Skeletal muscle satellite cell (primary cell): ENCODE data around the gene ZMIZ1.

Source experiments
- H3K27me3 ChIP-seq: 2 replicates; pipeline ENCODE4 v1.7.0; 2013; ENCODE audit warnings: low read length; ENCODE audit not compliant: control insufficient read depth, insufficient read depth
- H3K36me3 ChIP-seq: 2 replicates; pipeline ENCODE4 v1.7.0; 2013; ENCODE audit warnings: mild to moderate bottlenecking, control low read depth, low read length; ENCODE audit not compliant: insufficient read depth
- H3K4me1 ChIP-seq: 2 replicates; pipeline ENCODE4 v1.7.0; 2013; ENCODE audit warnings: low read length; ENCODE audit not compliant: control insufficient read depth, insufficient read depth
- H3K4me2 ChIP-seq: 2 replicates; pipeline ENCODE4 v1.7.0; 2013; ENCODE audit warnings: mild to moderate bottlenecking, low read length
- H3K4me3 ChIP-seq: 2 replicates; pipeline ENCODE4 v1.7.0; 2013; ENCODE audit warnings: low read length
- H3K9ac ChIP-seq: 2 replicates; pipeline ENCODE4 v1.7.0; 2013; ENCODE audit warnings: mild to moderate bottlenecking, low read depth, low read length, moderate library complexity
- H3K9me3 ChIP-seq: replicated peaks from 2 replicates; pipeline ENCODE4 v1.7.0; 2013; ENCODE audit warnings: mild to moderate bottlenecking, control low read depth, low read length

The ZMIZ1 gene

DNA sequence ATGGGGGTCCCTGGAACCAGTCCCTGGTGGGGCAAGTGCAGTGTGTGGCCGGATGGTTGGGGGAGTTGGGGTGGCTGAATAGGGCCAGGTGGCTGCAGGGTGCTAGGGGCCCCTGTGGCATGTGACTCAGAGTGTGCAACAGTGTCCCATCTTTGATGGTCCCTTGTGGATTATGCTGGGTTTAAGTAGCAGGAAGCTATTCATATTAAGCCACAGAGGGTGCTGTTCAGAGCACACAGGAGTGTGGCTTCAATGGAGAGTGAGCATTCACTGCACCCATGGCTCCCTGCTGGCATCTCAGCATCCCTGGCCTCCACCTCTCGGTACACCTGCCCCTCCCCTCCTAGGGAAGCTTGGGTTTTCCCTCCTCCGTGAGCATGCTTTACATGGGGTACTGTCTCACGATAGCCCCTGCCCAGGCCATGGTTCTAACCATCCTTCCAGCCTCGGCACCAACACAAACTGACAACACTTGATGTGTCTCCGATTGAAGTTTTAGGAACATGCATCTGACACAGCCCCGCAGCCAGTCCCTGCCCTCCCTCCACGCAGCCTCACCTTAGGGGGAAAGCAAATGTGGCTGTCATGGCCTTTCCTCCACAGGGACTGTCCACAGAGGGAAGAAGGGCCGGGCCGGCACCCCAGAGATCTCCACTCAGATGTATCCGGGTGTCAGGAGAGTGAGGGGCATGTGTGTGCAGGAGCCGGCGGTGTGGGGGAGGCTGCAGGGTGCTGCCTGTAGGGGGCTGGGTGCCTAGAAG, 248.1 kb downstream of the ZMIZ1 start:
- no peaks in the 10 kb centered on the region for H3K27me3 ChIP-seq
- peaks cover 36% of the 10 kb centered on the region for H3K36me3 ChIP-seq
- H3K4me2 ChIP-seq, result peak overlapping the region; percentile 18
- H3K4me1 ChIP-seq, result peaks cover 53% of the 10 kb centered on the region
- H3K9ac ChIP-seq, result peak overlapping the region; percentile 49
- no peak overlapping the region for H3K4me3 ChIP-seq
- H3K9me3 ChIP-seq, result no peaks in the 10 kb centered on the region

DNA sequence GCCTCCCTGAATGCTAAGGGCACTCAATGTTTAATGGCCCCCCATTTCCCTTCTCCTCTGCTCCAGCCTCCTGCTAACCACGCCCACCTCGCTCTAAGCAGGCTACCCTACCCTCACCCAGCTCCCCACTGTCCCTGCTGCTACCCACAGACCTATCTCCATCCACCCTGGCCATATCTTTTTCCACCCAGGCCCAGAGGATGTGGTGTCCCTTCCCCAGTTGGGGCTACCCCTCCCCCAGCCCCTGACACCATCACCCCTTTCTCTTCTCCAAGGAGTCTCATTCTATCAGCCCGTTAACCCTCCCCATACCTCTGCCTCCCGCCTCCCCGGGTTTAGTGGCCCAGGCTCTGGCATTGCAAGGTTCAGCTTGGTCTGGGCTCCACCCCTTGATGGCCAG, 249.6 kb downstream of the ZMIZ1 start:
- Histone ChIP-seq H3K36me3 (peaks cover 25% of the 10 kb centered on the region), H3K4me3 (peak overlapping the region; percentile 46), H3K4me1 (peaks cover 68% of the 10 kb centered on the region), H3K9me3 (no peaks in the 10 kb centered on the region), H3K4me2 (peak overlapping the region; percentile 60), H3K9ac (peak overlapping the region; percentile 80), H3K27me3 (no peaks in the 10 kb centered on the region)

GRCh38 chr10:79319115-79319771, 250.5 kb downstream of the ZMIZ1 start:
- Histone ChIP-seq H3K36me3 (peaks cover 17% of the 10 kb centered on the region), H3K4me3 (no peak overlapping the region), H3K9me3 (no peaks in the 10 kb centered on the region), H3K4me1 (peaks cover 73% of the 10 kb centered on the region), H3K27me3 (no peaks in the 10 kb centered on the region), H3K9ac (no peak overlapping the region), H3K4me2 (no peak overlapping the region)

GRCh38 chr10:79320316-79320715, 251.6 kb downstream of the ZMIZ1 start:
- peaks cover 7% of the 10 kb centered on the region for H3K36me3 ChIP-seq
- H3K4me1 ChIP-seq, result peaks cover 73% of the 10 kb centered on the region
- no peak overlapping the region for H3K4me2 ChIP-seq
- H3K9me3 ChIP-seq, result no peaks in the 10 kb centered on the region
- H3K27me3 ChIP-seq, result no peaks in the 10 kb centered on the region
- peak overlapping the region; percentile 41 for H3K9ac ChIP-seq
- H3K4me3 ChIP-seq, result no peak overlapping the region

GRCh38 chr10:79320820-79321493, 252.2 kb downstream of the ZMIZ1 start:
- Histone ChIP-seq H3K4me2 (peak overlapping the region; percentile 18), H3K36me3 (peaks cover under 1% of the 10 kb centered on the region), H3K4me1 (peaks cover 73% of the 10 kb centered on the region), H3K9ac (peak overlapping the region; percentile 41), H3K9me3 (no peaks in the 10 kb centered on the region), H3K4me3 (peak overlapping the region; percentile 18), H3K27me3 (no peaks in the 10 kb centered on the region)

DNA sequence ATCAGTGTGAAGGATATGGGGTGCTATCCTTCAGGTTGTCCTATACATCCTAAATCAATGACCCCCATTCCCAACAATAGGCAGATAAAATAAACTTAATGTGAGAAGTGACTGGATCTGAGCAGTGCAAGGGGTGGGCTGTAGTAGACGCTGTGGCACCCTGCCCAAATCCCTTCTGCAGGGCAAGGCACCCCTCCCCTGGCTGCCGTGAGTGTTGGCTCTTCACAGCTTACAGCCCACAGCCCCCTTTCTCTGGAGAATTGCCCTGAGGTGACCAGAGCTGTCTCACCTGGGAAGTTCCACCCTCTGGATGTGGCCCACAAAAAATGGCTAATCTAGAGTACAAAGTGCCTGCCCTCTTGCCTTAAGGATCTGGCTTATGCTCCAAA, 252.7 kb downstream of the ZMIZ1 start:
- no peak overlapping the region for H3K9ac ChIP-seq
- H3K9me3 ChIP-seq, result no peaks in the 10 kb centered on the region
- H3K4me2 ChIP-seq, result peak overlapping the region; percentile 2
- H3K27me3 ChIP-seq, result no peaks in the 10 kb centered on the region
- peaks cover 71% of the 10 kb centered on the region for H3K4me1 ChIP-seq
- no peaks in the 10 kb centered on the region for H3K36me3 ChIP-seq
- no peak overlapping the region for H3K4me3 ChIP-seq

- Histone ChIP-seq H3K4me1 (peaks cover 67% of the 10 kb centered on the region), H3K4me3 (no peak overlapping the region)
Observed at GRCh38 chr10:79321951-79322350, 253.2 kb downstream of the ZMIZ1 start.

DNA sequence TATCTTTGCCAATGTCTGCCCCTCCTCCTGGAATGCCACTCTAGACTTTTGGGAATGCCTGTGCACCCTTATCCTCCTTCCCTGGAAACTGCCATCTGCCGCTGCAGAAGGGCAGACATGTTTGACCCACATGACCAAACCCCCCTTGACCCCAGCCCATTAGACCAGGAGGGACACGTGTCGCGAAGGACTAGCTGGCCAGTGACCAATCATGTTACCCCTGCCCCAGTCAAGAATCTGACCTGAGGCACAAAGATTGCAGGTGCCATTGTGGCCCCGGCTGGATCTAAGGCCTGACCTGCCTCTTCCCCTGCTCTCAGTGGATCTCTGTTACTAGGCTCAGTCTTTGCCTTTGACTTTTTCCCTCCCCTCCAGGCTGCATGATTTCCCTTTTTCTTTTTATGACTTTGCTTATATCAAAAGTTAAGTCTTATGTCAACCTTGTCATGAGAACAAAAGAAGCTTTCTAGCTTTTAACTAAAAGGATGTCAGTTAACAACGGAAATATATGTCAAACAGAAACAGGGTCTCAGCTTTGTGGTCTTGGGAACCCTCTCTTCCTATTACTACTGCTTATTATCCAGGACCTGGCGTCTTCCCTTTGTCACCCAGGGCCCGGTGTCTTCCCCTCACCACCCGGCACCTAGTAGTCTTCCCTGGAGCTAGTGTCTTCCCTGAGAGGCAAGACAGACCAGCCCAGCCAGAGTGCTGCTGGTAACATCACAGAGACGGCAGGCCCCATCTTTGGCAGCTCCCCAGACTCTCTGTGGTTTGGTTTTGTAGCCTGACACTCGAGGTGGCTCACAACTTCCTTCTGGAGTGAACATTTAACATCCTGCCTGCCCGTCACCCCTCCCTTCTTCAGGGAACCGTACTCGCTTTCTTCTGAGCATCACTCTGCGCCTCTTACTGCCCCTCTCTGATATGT, 254.1 kb downstream of the ZMIZ1 start:
- Histone ChIP-seq H3K4me1 (peaks cover 57% of the 10 kb centered on the region), H3K9me3 (no peaks in the 10 kb centered on the region), H3K9ac (peak overlapping the region; percentile 6), H3K4me3 (no peak overlapping the region), H3K36me3 (no peaks in the 10 kb centered on the region), H3K27me3 (no peaks in the 10 kb centered on the region), H3K4me2 (no peak overlapping the region)

More at GRCh38 chr10:79321951-79322350, 253.2 kb downstream of the ZMIZ1 start:
- no peak overlapping the region for H3K9ac ChIP-seq
- H3K4me2 ChIP-seq, result no peak overlapping the region
- H3K27me3 ChIP-seq, result no peaks in the 10 kb centered on the region
- H3K36me3 ChIP-seq, result no peaks in the 10 kb centered on the region
- no peaks in the 10 kb centered on the region for H3K9me3 ChIP-seq

GRCh38 chr10:79323602-79324001, 254.8 kb downstream of the ZMIZ1 start:
- Histone ChIP-seq H3K4me2 (no peak overlapping the region), H3K36me3 (no peaks in the 10 kb centered on the region), H3K4me3 (no peak overlapping the region), H3K4me1 (peaks cover 50% of the 10 kb centered on the region), H3K27me3 (no peaks in the 10 kb centered on the region), H3K9ac (peak overlapping the region; percentile 0), H3K9me3 (no peaks in the 10 kb centered on the region)

DNA sequence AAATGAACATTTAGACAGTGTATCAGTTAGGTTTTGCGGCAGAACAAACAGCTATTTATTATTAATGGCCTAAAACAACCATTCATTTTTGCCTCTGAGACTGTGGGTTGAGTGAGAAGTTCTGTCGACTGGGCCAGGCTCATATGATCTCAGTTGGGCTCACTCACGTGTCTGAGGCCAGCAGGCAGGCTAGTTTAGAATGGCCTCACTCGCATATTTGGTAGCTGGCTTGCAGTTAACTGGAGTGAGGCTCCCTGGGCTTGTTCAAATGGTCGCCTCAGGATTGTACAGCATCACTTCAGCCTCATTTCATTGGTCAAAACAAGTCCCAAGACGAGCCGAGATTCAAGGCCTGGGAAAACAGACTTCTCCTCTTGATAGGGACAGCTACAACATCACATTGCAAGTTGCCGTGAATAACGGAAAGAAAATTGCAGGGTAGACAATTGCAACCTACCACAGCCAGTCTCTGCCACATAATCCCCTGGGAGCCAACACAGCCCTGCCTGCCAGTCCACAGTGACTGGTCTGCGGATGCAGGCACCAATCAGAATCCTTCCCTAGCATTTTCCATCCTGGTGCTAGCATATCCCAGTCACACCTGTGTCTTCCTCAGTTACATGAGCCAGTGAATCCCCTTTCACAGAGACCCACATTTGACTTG, 255.4 kb downstream of the ZMIZ1 start:
- no peaks in the 10 kb centered on the region for H3K9me3 ChIP-seq
- no peaks in the 10 kb centered on the region for H3K27me3 ChIP-seq
- H3K36me3 ChIP-seq, result no peaks in the 10 kb centered on the region
- no peak overlapping the region for H3K4me3 ChIP-seq
- H3K4me1 ChIP-seq, result peaks cover 44% of the 10 kb centered on the region
- no peak overlapping the region for H3K9ac ChIP-seq
- no peak overlapping the region for H3K4me2 ChIP-seq
